B cell (primary cell): ENCODE results near the gene SRP54.
"Not testable (repeated sequence)": the region's sequence is repeated elsewhere in the genome, so short reads cannot be mapped to it uniquely, and the experiment has no call there.

Experiments used
- CTCF ChIP-seq: fragments of 200-600 bp; IDR thresholded peaks from one replicate; pipeline ENCODE4 v1.8.0; 2022; ENCODE audit warnings: antibody characterized with exemption, mild to moderate bottlenecking
- EZH2 ChIP-seq: IDR thresholded peaks from 2 replicates; pipeline ENCODE4 v1.6.1; 2012; ENCODE audit warnings: borderline replicate concordance, low read depth, mild to moderate bottlenecking, moderate library complexity, low read length; ENCODE audit not compliant: insufficient read depth, poor library complexity, severe bottlenecking

DNA sequence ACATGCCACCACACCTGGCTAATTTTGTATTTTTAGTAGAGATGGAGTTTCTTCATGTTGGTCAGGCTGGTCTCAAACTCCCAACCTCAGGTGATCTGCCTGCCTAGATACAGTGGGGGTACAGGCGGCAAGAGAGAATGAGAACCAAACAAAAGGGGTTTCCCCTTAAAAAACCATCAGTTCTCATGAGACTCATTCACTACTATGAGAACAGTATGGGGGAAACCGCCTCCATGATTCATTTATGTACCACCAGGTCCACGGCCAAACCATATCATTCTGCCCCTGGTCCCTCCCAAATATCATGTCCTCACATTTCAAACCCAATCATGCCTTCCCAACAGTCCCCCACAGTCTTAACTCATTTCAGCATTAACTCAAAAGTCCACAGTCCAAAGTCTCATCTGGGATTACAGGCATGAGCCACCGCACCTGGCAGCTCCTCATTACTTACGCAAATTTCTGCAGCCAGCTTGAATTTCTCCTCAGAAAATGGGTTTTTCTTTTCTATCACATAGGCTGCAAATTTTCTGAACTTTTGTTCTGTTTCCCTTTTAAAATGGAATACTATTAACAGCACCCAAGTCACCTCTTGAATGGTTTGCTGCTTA is 52.3 kb downstream of the SRP54 start:
- TF ChIP-seq CTCF, EZH2: not testable (repeated sequence)
